Suppressor macrophage treated with lipopolysaccharide for 1 hour (primary cell): ENCODE measurements around the gene SDK1.
A peak's percentile ranks its signal among the peaks of the same experiment; 100 is the strongest.
"Not testable (repeated sequence)": the region's sequence is repeated elsewhere in the genome, so short reads cannot be mapped to it uniquely, and the experiment has no call there.

Experiments
- DNase-seq, 3 donors: peaks; one replicate each; pipeline ENCODE4 v3.0.0-alpha.2; 2020 to 2022

Gene SDK1

DNA sequence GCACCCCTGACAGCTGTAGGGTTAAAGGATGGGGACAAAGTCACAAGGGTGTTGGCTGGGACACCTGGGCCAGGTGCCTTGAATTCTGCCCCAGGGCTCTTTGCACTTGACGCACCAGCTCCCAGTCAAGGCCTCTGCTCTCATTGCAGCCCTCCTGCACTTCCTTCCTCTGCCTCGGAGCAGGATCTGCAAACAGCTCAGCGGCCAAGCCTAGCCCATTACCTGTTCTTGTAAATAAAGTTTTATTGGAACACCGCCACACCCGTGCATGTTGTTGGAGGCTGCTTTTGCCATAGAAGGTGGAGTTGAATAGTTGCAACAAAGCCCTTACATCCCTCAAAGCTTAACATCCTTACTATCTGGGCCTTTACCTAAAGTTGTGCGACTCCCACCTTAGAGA, 897.2 kb downstream of the SDK1 start:
- DNase-seq = no peak

DNA sequence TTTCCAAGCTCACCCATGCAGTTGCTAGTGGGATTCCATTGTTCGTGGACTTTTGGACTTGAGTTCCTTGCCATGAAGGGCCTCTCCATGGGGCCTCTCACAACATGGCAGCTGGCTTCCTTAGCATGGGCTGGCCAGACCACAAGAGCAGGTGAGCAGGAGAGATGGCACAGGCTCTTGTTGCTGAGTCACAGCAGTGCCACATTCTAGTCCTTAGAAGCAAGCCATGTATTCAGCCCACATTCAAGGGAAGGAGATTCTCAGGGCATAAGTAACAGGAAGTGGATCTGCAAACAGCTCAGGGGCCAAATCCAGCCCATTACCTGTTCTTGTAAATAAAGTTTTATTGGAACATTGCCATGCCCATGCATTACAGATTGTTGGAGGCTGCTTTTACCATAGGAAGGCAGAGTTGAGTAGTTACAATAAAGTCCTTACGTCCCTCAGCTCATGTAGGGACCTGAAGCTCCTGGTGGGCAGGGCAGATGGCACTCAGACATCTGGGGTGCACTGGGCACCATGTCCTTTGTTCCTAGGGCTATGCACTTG, 899.6 kb downstream of the SDK1 start:
- no peak for DNase-seq

DNA sequence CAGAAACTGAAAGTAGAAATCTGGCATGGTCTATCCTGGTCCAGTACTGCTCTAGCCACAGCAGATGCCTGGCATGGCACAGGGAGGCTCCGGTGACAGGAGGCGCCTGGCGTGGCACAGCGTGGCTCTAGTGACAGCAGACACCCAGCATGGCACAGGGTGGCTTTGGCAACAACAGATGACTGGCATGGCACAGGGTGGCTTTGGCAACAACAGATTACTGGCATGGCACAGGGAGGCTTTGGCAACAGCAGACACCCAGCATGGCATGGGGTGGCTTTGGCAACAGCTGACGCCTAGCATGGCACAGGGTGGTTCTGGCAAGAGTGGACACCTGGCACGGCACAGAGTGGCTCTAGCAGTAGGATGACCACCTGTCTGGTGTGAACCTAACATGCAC, 900.5 kb downstream of the SDK1 start:
- no peak for DNase-seq

DNA sequence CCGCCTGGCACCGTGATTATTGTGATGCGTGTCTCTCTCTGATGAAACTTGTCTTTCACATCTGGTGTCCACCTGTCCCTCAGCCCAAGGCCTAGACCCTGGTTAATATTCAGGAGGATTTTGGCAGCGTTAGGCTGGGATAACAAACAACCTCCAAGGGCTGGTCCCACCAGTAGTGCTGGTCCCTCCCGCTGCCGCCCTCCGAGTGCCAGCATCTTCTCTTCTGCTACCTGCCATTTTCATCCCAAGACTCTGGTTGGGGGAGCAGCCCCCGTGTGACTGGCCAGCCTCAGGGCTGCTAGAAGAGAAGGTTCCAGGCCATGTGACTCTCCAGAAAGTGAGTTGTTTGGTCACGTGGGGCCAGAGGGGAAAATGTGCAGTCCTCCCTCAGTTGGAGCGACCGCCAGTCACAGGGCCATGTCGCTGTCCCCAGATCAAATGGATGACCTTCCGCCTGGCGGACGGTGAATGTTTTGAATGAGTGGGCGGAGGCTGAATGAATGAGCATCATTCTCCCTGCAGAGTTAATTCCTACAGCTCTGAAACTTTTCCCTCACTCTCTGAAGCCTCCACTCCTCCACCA, 901.2 kb downstream of the SDK1 start:
- no peak for DNase-seq

DNA sequence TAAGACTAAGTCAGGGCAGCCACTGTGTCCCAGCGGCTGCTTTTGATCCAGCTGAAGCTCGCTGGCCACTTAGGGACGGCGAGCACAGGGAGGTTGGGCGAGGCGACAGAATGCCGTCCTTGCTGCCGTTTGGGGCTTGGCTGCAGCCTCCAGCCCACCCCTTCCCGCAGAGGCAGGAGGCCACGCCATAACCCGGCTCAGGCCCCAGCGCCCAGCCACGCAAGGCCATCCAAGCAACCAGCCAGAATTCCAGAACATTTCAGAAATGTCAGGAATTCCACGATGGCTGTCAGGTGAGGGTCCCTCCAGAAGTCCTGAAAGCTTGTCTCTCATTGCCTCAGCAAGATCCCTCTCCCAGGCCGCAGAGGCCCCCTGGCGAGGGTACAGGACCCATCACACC, 901.9 kb downstream of the SDK1 start:
- DNase-seq = no peak

DNA sequence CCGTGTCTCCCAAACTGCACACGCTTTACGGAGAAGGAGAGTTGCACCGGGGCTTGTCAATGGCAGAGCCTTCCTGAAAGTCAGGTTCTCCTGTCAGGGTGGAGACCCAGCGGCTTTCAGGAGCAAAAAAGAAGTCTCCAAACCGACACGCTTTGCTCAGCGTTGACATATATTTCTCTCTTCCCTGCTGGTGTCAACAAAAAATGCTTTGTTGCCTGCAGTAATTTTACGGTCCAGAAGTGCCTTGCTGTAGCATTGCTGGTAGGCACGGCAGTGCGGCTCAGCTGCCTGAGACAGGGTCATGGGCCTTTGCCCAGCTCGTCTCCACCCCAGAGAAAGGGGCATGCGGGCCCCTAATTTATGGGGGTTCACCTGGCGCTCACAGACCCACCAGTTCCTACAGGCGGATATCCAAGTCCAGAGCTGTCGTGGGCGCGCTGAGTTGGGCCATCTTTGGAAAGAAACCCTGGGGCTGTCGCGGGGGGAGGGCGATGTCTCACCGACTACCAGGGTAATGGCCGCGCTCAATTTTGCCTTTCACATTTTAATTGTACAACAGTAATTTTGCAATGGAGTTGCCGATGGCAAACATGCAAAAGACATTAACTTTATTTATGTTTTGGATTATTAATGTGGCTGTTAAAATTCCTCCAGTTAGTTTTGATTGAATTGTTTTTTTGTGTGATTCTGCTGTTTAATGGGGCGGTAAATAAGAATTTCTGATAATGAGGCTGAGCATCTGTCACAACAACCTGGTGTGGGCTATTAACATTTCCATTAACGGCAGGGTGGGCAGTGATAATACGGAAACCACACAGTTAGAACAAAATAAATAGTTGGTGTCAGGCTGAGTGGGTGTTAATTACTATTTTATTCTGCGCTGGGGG, 902.8 kb downstream of the SDK1 start:
- DNase-seq = no peak

DNA sequence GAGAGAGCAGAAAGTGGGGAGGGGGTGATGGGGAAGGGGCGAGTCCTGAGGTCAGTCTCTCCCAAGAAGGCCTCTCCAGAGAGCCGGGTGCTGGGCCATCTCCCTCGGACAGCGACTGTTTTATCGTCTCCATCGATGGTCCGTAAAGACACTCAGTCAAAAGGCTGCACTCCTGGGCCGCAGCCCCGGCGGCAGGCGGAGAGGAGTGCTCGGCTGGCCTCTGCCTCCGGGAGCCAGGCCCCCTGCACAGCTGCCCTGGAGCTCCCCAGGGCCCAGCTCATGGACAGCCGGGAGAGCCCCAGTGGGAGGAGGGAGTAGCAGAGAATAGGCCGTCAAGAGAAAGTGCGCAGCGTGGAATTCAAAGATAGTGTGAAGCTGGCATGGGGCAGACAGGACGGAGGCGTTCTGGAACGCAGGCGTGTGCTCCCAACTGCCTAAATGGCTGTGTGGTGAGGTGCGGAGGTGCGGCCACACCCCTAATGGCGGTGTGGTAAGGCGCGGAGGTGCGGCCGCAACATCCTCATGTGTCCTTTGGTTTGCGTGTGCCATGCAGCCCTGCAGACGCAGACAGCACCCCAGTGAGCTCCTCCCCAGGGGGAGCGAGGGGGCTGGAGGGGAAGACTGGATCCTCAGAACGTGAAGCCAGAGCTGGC, 903.6 kb downstream of the SDK1 start:
- peak in 1 of 3 donors; percentile 5 for DNase-seq

DNA sequence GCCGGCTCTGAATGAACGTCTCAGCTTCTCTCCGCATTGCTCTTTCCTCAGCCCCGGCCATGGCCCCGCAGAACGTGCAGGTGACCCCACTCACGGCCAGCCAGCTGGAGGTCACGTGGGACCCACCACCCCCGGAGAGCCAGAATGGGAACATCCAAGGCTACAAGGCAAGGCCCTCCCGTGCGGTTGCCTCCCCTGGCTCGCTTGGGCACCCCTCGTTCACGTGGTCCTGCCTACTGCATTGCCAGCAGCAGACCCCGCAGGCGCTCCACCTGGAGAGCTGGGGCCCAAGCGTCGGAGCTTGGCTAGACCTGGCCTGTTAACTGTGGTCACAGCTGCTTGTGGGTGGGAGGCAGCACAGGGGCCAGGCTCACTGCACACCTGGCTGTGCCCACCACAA, 904.8 kb downstream of the SDK1 start:
- DNase-seq = no peak

DNA sequence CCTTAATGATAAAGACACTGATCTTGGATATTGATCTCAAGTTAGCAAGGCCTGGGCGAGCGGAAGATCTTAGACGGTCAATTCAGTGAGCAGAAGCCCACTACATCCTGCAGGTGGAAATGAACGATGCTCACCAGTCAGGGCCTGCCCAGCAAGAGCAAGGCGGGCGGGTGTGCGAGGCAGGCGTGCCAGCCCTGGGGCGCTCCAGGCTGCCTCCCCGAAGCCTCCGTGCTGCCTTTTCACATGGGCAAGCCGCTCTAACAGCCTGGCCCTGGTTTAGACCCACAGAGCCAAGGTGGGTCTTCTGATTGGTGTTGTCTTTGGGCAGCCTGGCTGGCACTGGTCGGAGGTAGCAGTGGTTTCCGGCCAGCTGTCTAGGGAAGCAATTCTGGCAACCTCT, 906.0 kb downstream of the SDK1 start:
- no peak for DNase-seq

DNA sequence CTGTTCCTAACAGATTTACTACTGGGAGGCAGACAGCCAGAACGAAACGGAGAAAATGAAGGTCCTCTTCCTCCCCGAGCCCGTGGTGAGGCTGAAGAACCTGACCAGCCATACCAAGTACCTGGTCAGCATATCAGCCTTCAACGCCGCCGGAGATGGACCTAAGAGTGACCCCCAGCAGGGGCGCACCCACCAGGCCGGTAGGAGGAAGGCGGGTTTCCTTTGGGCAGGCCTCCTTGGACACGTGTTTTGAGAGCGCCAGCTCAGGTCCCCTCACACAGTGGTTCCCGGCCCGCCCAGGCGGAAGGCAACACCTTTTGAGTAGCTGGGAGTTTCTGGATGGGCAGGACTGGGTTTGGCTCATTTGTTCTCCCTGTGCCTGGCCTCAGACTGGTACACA, 907.0 kb downstream of the SDK1 start:
- DNase-seq = no peak

DNA sequence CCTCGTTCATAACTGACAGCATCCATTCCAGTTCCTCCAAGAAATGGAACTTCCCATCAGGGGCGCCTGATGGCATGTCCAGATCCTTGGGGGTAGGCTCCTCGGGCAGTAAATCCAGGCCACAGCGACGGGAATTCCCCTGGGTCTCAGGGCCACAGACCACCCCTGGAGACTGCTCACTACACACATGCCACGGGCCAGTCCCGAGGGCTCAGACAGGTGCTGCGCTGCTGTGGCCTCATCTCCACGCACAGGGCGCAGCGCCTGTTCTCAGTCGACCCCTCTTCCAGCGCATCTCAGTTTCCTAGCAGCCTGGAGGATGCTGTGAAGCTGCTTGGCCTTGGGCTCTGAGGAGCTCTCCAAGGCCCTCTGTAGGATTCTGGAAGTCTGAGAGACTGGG, 907.5 kb downstream of the SDK1 start:
- no peak for DNase-seq

DNA sequence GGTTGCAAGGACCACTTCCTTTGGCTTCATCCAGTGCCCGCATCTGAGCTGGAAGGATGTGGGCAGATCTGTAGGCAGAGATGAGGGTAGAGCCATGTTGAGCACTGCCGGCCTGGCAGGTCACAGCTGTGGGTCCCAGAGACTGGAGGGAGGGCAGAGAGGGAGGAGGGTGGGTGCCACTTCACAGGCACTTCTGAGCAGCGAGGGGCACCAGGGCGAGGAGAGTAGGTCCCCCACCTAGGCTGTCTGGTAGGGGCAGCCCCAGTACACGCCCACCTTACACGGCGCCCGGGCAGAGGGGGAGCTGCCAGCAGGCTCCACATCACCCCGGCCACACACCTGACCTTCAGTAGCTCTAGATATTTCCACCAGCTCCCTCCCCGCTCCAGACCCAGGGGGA, 908.1 kb downstream of the SDK1 start:
- no peak for DNase-seq

DNA sequence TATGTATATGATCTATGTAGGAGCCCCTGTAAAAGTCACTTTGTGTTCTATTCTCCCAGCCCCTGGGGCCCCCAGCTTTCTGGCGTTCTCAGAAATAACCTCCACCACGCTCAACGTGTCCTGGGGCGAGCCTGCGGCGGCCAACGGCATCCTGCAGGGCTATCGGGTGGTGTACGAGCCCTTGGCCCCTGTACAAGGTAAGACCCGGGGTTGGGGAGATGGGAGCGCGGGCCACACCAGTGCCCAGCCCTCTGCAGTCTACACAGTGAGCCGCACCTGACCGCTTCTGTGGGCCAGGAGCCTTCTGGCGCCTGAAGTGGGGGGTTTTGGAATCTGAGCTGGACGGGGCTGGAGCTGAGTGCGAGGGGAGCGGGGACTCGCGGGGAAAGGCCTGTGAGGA, 908.9 kb downstream of the SDK1 start:
- DNase-seq = no peak

DNA sequence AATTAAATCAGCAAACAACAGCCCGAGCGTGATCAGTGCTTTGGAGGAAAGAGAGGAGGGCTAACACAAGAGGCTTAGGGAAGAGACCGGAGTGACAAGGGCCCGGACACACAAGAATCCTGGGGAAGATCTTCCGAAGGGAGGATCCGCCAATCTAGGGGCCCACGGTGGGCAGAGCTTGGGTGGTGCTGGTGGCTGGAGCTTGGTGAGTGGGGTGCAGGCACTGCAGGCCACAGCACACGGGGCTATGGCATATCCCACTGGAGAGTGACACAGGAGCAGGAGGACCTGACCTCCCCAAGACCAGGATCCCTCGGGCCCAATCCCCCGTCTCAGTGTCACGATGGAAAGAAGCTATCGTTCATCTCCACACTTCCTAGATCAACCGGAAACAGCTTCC, 909.8 kb downstream of the SDK1 start:
- no peak for DNase-seq

DNA sequence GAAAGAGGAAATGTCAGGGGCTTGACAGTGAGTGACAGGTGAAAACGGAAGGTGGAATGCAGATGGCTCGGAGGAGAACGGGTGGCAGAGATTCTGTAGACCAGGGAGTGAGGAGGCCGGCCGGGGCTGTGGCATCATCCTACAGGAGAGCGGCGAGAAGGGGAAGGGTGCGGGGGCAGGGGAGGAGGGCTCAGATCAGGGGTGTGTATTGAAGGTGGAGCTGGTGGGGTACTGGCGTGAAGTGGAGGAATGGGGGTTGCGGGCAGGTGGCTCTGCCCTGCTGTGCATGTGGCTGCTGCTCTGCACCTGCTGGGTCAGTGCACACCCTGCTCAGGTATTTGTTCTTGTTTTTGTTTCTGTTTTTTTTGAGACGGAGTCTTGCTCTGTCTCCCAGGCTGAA, 910.2 kb downstream of the SDK1 start:
- DNase-seq = no peak

DNA sequence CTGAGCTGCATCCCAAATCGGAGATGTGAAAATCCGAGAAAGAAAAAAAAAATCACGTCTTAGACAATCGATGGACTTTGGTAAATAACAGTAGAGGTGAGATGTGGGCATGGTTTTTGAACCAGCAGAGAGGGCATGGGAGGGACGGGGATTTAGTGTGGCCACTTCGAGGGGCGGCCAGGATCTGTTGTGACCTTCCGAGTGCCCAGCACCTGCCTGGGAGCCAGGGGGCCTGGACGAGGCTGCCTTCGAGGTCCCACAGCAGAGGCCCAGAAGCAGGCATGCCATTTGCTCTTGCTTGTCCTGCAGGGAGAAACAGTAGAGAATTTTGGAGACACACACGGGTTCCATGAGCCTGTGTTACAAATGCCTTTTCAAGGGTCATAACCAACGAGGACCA, 911.3 kb downstream of the SDK1 start:
- no peak for DNase-seq

DNA sequence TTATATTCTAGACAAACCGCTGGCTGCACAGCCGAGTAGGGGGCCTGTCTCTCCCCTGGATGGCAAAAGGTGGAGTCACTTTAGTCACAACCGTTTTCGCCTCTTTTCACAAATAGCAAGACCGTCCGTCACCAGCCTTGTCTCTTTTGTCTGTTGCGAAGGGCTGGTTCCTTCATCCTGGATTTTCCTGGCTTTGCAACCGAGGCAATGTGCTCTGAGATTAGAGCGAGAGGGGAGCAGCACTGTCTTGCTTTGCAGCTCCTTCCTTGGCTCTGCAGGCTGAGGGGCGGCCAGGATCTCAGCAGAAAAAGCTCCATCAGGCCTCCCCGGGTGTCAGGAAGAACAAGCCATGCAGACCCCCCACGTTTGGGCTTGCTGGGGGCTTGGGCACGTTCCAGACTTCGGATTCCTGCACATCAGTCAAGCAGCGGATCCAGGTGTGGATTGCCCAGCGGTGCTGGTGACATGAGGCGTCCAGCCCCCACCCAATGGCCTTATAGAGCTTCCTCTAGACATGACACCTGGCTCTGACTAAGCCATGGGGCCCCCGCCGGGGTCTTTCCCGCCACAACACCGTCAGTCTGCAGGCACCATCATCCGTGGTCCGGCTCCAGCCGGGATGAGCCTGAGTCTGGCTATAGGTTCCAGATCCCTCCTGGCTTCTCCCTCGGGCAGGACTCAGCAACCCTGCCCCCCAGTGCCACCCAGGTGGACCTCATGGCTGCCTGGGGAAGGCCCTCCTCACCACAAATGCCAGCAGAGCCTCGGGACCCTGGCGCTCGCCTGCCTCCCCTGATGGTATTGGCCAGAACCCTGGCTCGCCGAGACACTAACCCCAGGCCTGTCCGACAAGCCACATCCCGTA, 913.5 kb downstream of the SDK1 start:
- no peak for DNase-seq

DNA sequence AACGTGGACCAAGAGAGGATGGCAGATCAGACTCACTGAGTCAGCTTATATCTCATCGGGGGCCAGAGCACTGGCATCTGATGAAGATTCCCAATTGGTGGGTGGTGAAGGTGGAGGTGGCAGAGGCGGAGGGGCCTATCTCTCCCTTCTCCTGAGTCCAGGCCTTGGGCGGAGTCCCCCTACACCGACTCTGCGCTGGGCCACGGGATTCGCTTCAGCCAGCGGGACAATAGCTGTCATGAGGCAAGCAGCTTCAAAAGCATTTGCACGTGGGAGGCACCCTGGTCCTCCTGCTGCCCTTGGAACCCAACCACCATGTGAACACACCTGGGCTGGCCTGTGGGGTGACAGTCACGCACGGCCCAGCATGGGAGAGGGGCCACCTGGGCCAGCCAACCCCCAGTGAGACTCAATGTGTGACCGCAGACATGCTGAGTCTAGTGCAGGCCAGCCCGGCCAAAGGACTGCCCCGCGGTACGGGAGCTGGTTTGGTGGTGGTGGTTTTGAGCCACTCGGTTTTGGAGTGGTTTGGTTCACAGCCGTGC, 914.2 kb downstream of the SDK1 start:
- DNase-seq = no peak

DNA sequence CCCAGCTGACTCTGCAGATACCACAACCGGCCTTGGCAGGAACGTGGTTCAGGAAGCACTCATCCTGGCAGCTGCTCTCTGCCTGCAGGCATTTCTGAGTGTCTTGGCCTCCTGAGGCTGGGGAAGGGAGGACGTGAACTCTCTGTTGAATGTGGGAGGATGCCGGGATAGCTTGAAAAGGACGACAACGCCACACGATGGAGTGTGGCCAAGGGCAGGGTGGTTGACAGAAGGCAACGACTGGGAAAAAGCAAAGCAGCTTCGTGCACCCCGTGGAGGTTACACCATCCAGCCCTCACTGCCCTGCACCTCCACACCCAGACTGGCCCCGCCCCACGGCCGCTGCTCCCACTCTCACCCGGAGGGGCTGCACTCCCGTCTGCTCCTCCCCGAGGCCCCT, 915.0 kb downstream of the SDK1 start:
- DNase-seq = no peak

DNA sequence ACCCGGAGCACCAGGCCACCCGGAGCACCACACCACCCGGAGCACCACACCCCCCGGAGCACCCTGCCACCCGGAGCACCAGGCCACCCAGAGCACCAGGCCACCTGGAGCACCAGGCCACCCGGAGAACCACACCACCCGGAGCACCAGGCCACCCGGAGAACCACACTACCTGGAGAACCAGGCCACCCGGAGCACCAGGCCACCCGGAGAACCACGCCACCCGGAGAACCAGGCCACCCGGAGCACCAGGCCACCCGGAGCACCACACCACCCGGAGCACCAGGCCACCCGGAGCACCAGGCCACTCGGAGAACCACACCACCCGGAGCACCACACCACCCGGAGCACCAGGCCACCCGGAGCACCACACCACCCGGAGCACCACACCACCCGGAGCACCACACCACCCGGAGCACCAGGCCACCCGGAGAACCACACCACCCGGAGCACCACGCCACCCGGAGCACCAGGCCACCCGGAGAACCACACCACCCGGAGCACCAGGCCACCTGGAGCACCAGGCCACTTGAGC, 916.1 kb downstream of the SDK1 start:
- not testable (repeated sequence) for DNase-seq

DNA sequence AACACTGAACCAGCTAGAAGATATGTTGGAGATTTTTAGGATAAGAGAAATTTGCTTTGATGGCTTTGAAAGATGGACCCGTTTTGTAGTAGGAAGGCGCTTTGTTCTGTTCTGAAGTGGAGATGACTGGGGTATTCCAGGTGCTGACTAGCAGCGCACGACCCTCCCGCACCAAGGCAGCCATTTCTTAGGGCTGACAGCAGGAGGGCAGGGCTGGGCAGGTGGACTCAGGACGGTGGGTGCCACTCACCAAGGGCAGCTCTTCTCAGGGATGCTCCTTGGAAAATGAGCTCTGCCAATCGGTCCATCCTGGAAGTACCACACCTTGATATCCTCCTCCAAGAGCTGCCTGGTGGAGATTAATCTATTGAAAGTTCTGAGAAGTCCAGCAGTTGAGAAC, 917.4 kb downstream of the SDK1 start:
- DNase-seq = no peak

DNA sequence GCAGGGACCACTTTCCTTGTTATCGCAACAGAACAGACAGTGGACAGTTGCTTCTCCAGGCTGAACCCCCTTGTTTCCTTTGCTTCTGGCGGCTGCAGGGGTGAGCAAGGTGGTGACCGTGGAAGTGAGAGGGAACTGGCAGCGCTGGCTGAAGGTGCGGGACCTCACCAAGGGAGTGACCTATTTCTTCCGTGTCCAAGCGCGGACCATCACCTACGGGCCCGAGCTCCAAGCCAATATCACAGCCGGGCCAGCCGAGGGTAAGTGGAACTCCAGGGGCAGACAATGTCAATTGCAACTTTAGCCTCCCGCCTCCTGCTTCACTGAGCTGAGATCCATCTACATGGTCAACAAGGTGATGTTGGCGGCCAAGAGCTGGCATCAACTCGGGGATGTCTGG, 919.0 kb downstream of the SDK1 start:
- no peak for DNase-seq
